Bronchial epithelial cell (primary cell): ENCODE data around the gene IFITM10. TPM values are rescaled to one million over a fixed set of nuclear protein-coding genes. Genes with fewer than 3 reads are reported as not detected.

ENCODE experiments used
- DNase-seq: peaks from one replicate; pipeline ENCODE4 v3.0.0-alpha.2; 2010; ENCODE audit warnings: low read depth
- FAIRE-seq: peaks from 2 replicates; lab custom pipeline; 2011; peaks lifted over from hg19 to GRCh38; lab: Jason Lieb, UNC
- H3K27me3 ChIP-seq: 2 replicates; pipeline ENCODE4 v1.5.1; 2011; ENCODE audit warnings: low read length; ENCODE audit not compliant: control insufficient read depth, insufficient read depth
- H3K36me3 ChIP-seq: 2 replicates; pipeline ENCODE4 v1.5.1; 2011; ENCODE audit warnings: low read length; ENCODE audit not compliant: control insufficient read depth, insufficient read depth
- H3K4me3 ChIP-seq: 2 replicates; pipeline ENCODE4 v1.5.1; 2011; ENCODE audit warnings: mild to moderate bottlenecking, low read depth, low read length, control low read depth
- CTCF ChIP-seq: IDR thresholded peaks from 2 replicates; pipeline ENCODE4 v1.5.1; 2011; ENCODE audit warnings: mild to moderate bottlenecking, moderate library complexity, low read length, control low read depth, inconsistent platforms; ENCODE audit not compliant: insufficient read depth, severe bottlenecking
- total RNA-seq: library from RNA; depleted of rRNA; stranded (reverse); fragments of >200 nt; gene quantifications from 2 replicates; pipeline ENCODE4 v1.2.1, GENCODE V29; 2014

IFITM10 gene
- total RNA-seq, 1 donor from 2014 or later: 1.3 TPM

- Histone ChIP-seq H3K27me3 (no peaks in the 10 kb centered on the region), H3K36me3 (peaks cover 46% of the 10 kb centered on the region), H3K4me3 (no peak overlapping the region)
- DNase-seq: no peak
- no peak for FAIRE-seq
- no peak for TF ChIP-seq CTCF
These were observed 10.9 kb upstream of the IFITM10 start for GRCh38 chr11:1761110-1761856.

- Histone ChIP-seq H3K36me3 (peaks cover 52% of the 10 kb centered on the region), H3K4me3 (no peak overlapping the region), H3K27me3 (no peaks in the 10 kb centered on the region)
- DNase-seq (no peak), FAIRE-seq (no peak)
- TF ChIP-seq CTCF: no peak
These were observed 10.1 kb upstream of the IFITM10 start for GRCh38 chr11:1760351-1761109.

DNA sequence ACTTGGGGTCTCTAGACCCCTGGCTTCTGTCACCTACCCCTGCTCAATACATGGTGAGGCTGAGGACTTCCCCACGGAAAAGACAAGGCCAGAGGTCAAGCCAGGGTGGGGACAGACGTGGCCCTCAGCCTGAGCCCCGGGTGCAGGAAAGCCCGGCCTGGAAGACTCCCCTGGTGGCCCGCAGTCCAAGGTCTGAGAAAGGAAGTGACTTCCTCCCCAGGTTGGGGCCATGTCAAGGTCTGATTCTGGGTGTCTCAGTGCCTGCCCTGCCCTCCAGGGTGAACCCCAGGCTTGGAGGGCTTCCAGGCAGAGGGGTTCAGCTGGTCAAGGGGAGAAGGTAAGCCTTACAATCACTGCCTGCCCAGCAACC lies 9.4 kb upstream of the IFITM10 start:
- no peak for DNase-seq
- no peak for FAIRE-seq
- H3K36me3 ChIP-seq: peaks cover 58% of the 10 kb centered on the region

GRCh38 chr11:1759151-1759850 lies 8.9 kb upstream of the IFITM10 start:
- no peak overlapping the region for H3K4me3 ChIP-seq
- DNase-seq (no peak), FAIRE-seq (no peak)
- H3K36me3 ChIP-seq: peaks cover 61% of the 10 kb centered on the region
- no peaks in the 10 kb centered on the region for H3K27me3 ChIP-seq
- no peak for TF ChIP-seq CTCF

More for the DNA sequence above, 9.4 kb upstream of the IFITM10 start:
- TF ChIP-seq CTCF: no peak
- Histone ChIP-seq H3K27me3 (no peaks in the 10 kb centered on the region), H3K4me3 (no peak overlapping the region)

GRCh38 chr11:1758611-1759150 lies 8.3 kb upstream of the IFITM10 start:
- no peak for FAIRE-seq
- H3K4me3 ChIP-seq: no peak overlapping the region
- H3K27me3 ChIP-seq: no peaks in the 10 kb centered on the region
- no peak for DNase-seq
- TF ChIP-seq CTCF: no peak
- H3K36me3 ChIP-seq: peaks cover 62% of the 10 kb centered on the region
